ENCODE results near the gene MED25.

DNA sequence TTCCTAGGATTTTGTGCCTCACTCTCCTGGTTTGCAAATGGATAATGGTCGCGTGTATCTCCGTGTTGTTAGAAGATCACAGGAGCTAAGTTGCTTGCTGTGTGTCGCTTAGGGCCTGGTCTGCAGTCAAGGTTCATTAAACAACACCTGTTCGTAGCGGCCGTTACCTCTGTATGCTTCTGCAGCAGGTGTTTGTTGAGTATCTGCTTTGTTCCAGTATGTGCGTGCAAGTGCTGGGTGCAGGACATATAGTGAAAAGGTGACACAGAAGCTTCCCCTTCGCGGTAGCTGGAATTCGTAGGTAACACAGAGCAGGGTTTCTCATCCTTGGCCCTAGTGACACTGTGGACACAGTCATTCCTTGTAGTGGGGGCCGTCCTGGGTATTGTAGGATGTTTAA is 5.4 kb downstream of the MED25 start:
- TF ChIP-seq, protein P1, sequence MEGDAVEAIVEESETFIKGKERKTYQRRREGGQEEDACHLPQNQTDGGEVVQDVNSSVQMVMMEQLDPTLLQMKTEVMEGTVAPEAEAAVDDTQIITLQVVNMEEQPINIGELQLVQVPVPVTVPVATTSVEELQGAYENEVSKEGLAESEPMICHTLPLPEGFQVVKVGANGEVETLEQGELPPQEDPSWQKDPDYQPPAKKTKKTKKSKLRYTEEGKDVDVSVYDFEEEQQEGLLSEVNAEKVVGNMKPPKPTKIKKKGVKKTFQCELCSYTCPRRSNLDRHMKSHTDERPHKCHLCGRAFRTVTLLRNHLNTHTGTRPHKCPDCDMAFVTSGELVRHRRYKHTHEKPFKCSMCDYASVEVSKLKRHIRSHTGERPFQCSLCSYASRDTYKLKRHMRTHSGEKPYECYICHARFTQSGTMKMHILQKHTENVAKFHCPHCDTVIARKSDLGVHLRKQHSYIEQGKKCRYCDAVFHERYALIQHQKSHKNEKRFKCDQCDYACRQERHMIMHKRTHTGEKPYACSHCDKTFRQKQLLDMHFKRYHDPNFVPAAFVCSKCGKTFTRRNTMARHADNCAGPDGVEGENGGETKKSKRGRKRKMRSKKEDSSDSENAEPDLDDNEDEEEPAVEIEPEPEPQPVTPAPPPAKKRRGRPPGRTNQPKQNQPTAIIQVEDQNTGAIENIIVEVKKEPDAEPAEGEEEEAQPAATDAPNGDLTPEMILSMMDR (IDR thresholded peaks at IDR 0.05; ENCODE audit: low read depth, low read length), result no peak
- no peak for TF ChIP-seq POLR2A (IDR thresholded peaks at IDR 0.05; ENCODE audit: extremely low read depth, insufficient read length)
- TF ChIP-seq MYC (IDR thresholded peaks at IDR 0.05; ENCODE audit: low read depth, low read length), result no peak
